WTC11 (cell line): ENCODE data around the gene MNAT1. TPM values are rescaled to one million over a fixed set of nuclear protein-coding genes. Genes with fewer than 3 reads are reported as not detected.

Source experiments
- ATAC-seq: fragments of 200-7000 bp; cut with Tn5 transposase; 2 replicates; pipeline ENCODE4 v1.10.0; 2021; ENCODE audit warnings: mild to moderate bottlenecking, moderate library complexity
- CTCF ChIA-PET: fragments of 300-600 bp; sonication (Branson Sonifier 250); formaldehyde crosslinking; loops from one replicate; lab custom pipeline; 2021; ENCODE audit warnings: antibody characterized with exemption; lab: Charles Lee
- POLR2A ChIA-PET: fragments of 350-600 bp; sonication (Branson Sonifier 250); formaldehyde crosslinking; loops from one replicate; lab custom pipeline; 2021; ENCODE audit warnings: antibody characterized with exemption; lab: Charles Lee
- DNase-seq: peaks from one replicate; pipeline ENCODE4 v3.0.0; 2021; ENCODE audit warnings: low spot score
- H3K27ac Mint-ChIP-seq: 2 replicates; pipeline ENCODE4 v1.8.0; 2021; ENCODE audit warnings: mixed read lengths
- H3K27me3 Mint-ChIP-seq: 2 replicates; pipeline ENCODE4 v1.8.0; 2021; ENCODE audit warnings: low read depth, mild to moderate bottlenecking, moderate library complexity, mixed read lengths
- H3K36me3 Mint-ChIP-seq: 2 replicates; pipeline ENCODE4 v1.8.0; 2021; ENCODE audit warnings: mixed read lengths
- H3K4me1 Mint-ChIP-seq: 2 replicates; pipeline ENCODE4 v1.8.0; 2022; ENCODE audit warnings: mixed read lengths
- H3K4me3 Mint-ChIP-seq: 2 replicates; pipeline ENCODE4 v1.8.0; 2021; ENCODE audit warnings: mild to moderate bottlenecking, moderate library complexity, mixed read lengths
- H3K9me3 Mint-ChIP-seq: 2 replicates; pipeline ENCODE4 v1.8.0; 2021; ENCODE audit warnings: mixed read lengths
- ATF2 ChIP-seq: sonication (generic); formaldehyde crosslinking; IDR thresholded peaks from 2 replicates; pipeline ENCODE4 v1.8.1; 2022; ENCODE audit warnings: low read depth, missing genetic modification reagents, borderline replicate concordance
- ESRRA ChIP-seq: sonication (generic); formaldehyde crosslinking; IDR thresholded peaks from 2 replicates; pipeline ENCODE4 v1.8.1; 2022; ENCODE audit warnings: mild to moderate bottlenecking, missing genetic modification reagents, borderline replicate concordance
- ETV6 ChIP-seq: sonication (generic); formaldehyde crosslinking; IDR thresholded peaks from 2 replicates; pipeline ENCODE4 v1.8.1; 2022; ENCODE audit warnings: mild to moderate bottlenecking, missing genetic modification reagents
- FOXP4 ChIP-seq: sonication (generic); formaldehyde crosslinking; IDR thresholded peaks from 2 replicates; pipeline ENCODE4 v1.8.0; 2022; ENCODE audit warnings: mild to moderate bottlenecking, missing genetic modification reagents
- HMGA2 ChIP-seq: fragments of 250-450 bp; sonication (Bioruptor Pico); IDR thresholded peaks from 2 replicates; pipeline ENCODE4 v1.4.0; 2021; ENCODE audit warnings: mild to moderate bottlenecking, moderate library complexity
- IRF2 ChIP-seq: sonication (generic); formaldehyde crosslinking; IDR thresholded peaks from 2 replicates; pipeline ENCODE4 v1.8.0; 2022; ENCODE audit warnings: low read depth, missing genetic modification reagents, borderline replicate concordance
- KAT7 ChIP-seq: sonication (generic); formaldehyde crosslinking; IDR thresholded peaks from 2 replicates; pipeline ENCODE4 v1.8.1; 2023; ENCODE audit warnings: missing genetic modification reagents, mild to moderate bottlenecking, borderline replicate concordance
- MLX ChIP-seq: sonication (generic); formaldehyde crosslinking; IDR thresholded peaks from 2 replicates; pipeline ENCODE4 v1.8.1; 2023; ENCODE audit warnings: mild to moderate bottlenecking, missing genetic modification reagents, moderate library complexity
- NFE2L1 ChIP-seq: sonication (generic); formaldehyde crosslinking; IDR thresholded peaks from 2 replicates; pipeline ENCODE4 v1.8.1; 2023; ENCODE audit warnings: missing genetic modification reagents
- NFYB ChIP-seq: sonication (generic); formaldehyde crosslinking; conservative IDR thresholded peaks from 2 replicates; pipeline ENCODE4 v1.8.0; 2022; ENCODE audit warnings: low read depth, missing genetic modification reagents
- NR2C2 ChIP-seq: sonication (generic); formaldehyde crosslinking; IDR thresholded peaks from 2 replicates; pipeline ENCODE4 v1.8.0; 2022; ENCODE audit warnings: mild to moderate bottlenecking, missing genetic modification reagents
- PRDM15 ChIP-seq: sonication (generic); formaldehyde crosslinking; IDR thresholded peaks from 2 replicates; pipeline ENCODE4 v1.8.0; 2022; ENCODE audit warnings: missing genetic modification reagents
- PREB ChIP-seq: sonication (generic); formaldehyde crosslinking; IDR thresholded peaks from 2 replicates; pipeline ENCODE4 v1.8.1; 2022; ENCODE audit warnings: mild to moderate bottlenecking, missing genetic modification reagents, moderate library complexity, borderline replicate concordance
- PRRX2 ChIP-seq: fragments of 250-450 bp; sonication (Bioruptor Pico); IDR thresholded peaks from 2 replicates; pipeline ENCODE4 v1.8.0; 2021; ENCODE audit warnings: mild to moderate bottlenecking
- TEAD1 ChIP-seq: sonication (generic); formaldehyde crosslinking; IDR thresholded peaks from 2 replicates; pipeline ENCODE4 v1.8.0; 2022; ENCODE audit warnings: mild to moderate bottlenecking, missing genetic modification reagents
- USF2 ChIP-seq: sonication (generic); formaldehyde crosslinking; IDR thresholded peaks from 2 replicates; pipeline ENCODE4 v1.8.1; 2023; ENCODE audit warnings: mild to moderate bottlenecking, missing genetic modification reagents, moderate library complexity
- ZNF317 ChIP-seq: sonication (generic); formaldehyde crosslinking; IDR thresholded peaks from 2 replicates; pipeline ENCODE4 v1.8.1; 2023; ENCODE audit warnings: low read depth, mild to moderate bottlenecking, moderate library complexity, missing genetic modification reagents, borderline replicate concordance
- ZNF671 ChIP-seq: fragments of 250-450 bp; sonication (Bioruptor Pico); IDR thresholded peaks from 2 replicates; pipeline ENCODE4 v1.8.0; 2021; ENCODE audit warnings: mild to moderate bottlenecking
- total RNA-seq: library from RNA; stranded (reverse); gene quantifications from 3 replicates; pipeline ENCODE4 v1.2.3, GENCODE V29; 2021
- TF ChIP-seq, protein P1 (sequence below): sonication (generic); formaldehyde crosslinking; IDR thresholded peaks from 2 replicates; pipeline ENCODE4 v1.8.1; 2023; ENCODE audit warnings: mild to moderate bottlenecking, missing genetic modification reagents

Gene MNAT1
- total RNA-seq, 1 experiment from 2014 or later = 59.0 TPM

- TF ChIP-seq ATF2 (no peak), ZNF317 (CRISPR knock-in tag) (no peak), ETV6 (no peak)
Measured at GRCh38 chr14:60760209-60760608, 25.6 kb downstream of the MNAT1 start (continued).

DNA sequence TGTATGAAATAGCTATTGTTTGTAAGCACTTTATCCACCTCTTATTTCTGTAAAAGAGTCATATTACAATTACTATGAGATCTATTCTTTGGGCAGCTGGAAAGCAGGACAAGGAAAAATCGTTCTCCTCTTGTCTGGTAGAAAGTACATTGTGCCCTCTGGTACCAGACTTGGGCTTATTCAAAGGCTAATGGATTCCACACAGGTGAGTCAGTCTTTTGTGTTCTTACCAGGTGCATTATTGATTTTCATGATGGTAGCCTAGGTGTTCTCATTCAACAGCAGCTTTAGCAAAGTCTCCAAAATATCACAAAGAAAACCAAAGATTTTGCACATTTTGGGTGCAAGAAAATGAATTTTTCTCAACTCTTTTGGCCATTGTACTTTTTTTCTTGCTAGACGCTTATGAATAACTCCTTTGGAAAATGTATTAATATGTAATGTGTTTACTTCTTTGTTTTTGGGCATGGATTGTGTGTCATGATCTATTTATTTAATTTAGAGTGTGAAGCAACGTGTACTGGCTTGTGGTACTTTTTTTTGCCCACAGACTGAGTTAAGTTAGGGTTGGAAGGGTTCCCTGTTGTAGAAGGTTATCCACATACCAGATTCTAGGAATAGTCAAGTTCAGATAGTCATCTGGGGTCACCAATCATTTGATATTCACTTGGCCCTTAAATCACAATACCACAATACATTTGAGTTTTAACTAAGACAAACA is 26.2 kb downstream of the MNAT1 start:
- CTCF ChIA-PET = no interaction called here
- POLR2A ChIA-PET = no interaction called here
- ATAC-seq = peak; percentile 95

DNA sequence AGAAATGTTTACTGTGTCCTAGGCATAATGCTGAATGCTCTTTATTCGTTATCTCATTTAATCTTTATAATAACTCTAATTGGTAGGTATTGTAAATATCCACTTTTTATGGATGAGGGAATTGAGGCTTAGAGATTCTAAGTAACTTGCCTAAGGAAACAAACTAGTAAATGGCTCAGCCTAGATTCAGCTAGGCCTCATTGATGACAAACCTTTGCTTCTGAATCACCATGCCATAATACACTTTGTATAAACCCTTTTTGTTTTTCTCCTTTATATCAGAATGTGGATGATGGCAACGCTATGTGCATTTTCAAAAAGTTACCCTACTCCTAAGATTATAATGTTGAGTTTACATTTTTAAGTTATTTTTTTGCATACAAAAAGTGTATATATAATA is 34.0 kb downstream of the MNAT1 start:
- POLR2A ChIA-PET = no interaction called here
- peaks cover 18% of the 10 kb centered on the region for H3K4me1 Mint-ChIP-seq
- DNase-seq (no peak), ATAC-seq (no peak)
- H3K27me3 Mint-ChIP-seq = no peaks in the 10 kb centered on the region
- no peaks in the 10 kb centered on the region for H3K9me3 Mint-ChIP-seq
- H3K36me3 Mint-ChIP-seq = no peaks in the 10 kb centered on the region
- H3K4me3 Mint-ChIP-seq = no peak overlapping the region
- no peak for TF ChIP-seq PREB
- TF ChIP-seq, protein P1, sequence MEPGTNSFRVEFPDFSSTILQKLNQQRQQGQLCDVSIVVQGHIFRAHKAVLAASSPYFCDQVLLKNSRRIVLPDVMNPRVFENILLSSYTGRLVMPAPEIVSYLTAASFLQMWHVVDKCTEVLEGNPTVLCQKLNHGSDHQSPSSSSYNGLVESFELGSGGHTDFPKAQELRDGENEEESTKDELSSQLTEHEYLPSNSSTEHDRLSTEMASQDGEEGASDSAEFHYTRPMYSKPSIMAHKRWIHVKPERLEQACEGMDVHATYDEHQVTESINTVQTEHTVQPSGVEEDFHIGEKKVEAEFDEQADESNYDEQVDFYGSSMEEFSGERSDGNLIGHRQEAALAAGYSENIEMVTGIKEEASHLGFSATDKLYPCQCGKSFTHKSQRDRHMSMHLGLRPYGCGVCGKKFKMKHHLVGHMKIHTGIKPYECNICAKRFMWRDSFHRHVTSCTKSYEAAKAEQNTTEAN = no peak
- no peak for TF ChIP-seq NFYB (CRISPR knock-in tag)
- no peak for TF ChIP-seq ZNF671 (CRISPR knock-in tag)
- TF ChIP-seq IRF2 (CRISPR knock-in tag) = no peak
- CTCF ChIA-PET = no interaction called here
- no peak overlapping the region for H3K27ac Mint-ChIP-seq

More for the DNA sequence above, 26.2 kb downstream of the MNAT1 start:
- TF ChIP-seq NFE2L1 (CRISPR knock-in tag) (no peak), TEAD1 (peak; percentile 46; the same call in 1 of the 2 replicates), USF2 (CRISPR knock-in tag) (no peak), IRF2 (CRISPR knock-in tag) (no peak)
- TF ChIP-seq, all 79 proteins: peak for 1
- H3K36me3 Mint-ChIP-seq = no peaks in the 10 kb centered on the region
- H3K27me3 Mint-ChIP-seq = no peaks in the 10 kb centered on the region
- H3K9me3 Mint-ChIP-seq = no peaks in the 10 kb centered on the region
- peak overlapping the region; percentile 99 for H3K27ac Mint-ChIP-seq
- H3K4me3 Mint-ChIP-seq = peak overlapping the region; percentile 55
- H3K4me1 Mint-ChIP-seq = peaks cover 77% of the 10 kb centered on the region
- DNase-seq = no peak

GRCh38 chr14:60771117-60771516 is 36.6 kb downstream of the MNAT1 start:
- Mint-ChIP-seq H3K4me3 (no peak overlapping the region), H3K4me1 (peaks cover 8% of the 10 kb centered on the region), H3K36me3 (no peaks in the 10 kb centered on the region), H3K27ac (peak overlapping the region; percentile 7; the same call in 1 of the 2 replicates), H3K27me3 (no peaks in the 10 kb centered on the region), H3K9me3 (no peaks in the 10 kb centered on the region)
- POLR2A ChIA-PET = no interaction called here
- DNase-seq = no peak
- no peak for ATAC-seq
- CTCF ChIA-PET = no interaction called here
- TF ChIP-seq TEAD1 (no peak), FOXP4 (no peak), NR2C2 (CRISPR knock-in tag) (no peak), HMGA2 (CRISPR knock-in tag) (no peak), NFYB (CRISPR knock-in tag) (no peak), PRDM15 (CRISPR knock-in tag) (no peak), ESRRA (no peak), MLX (CRISPR knock-in tag) (no peak), KAT7 (CRISPR knock-in tag) (no peak), PRRX2 (CRISPR knock-in tag) (no peak)
